HG03442 (cell line): ENCODE results near the gene TM4SF5.

Source experiments
- ATAC-seq: cut with Tn5 transposase; IDR thresholded peaks from one replicate; pipeline ENCODE4 v1.9.1; 2021; ENCODE audit warnings: mild to moderate bottlenecking, moderate library complexity; ENCODE audit not compliant: unreplicated experiment

Gene TM4SF5

GRCh38 chr17:4771519-4772234, at the start of gene TM4SF5:
Gene TM4SF5, plus strand, starts transcription at chr17:4771886. Its CDS starts 37 bp downstream, at chr17:4771923.
- ATAC-seq = no peak

DNA sequence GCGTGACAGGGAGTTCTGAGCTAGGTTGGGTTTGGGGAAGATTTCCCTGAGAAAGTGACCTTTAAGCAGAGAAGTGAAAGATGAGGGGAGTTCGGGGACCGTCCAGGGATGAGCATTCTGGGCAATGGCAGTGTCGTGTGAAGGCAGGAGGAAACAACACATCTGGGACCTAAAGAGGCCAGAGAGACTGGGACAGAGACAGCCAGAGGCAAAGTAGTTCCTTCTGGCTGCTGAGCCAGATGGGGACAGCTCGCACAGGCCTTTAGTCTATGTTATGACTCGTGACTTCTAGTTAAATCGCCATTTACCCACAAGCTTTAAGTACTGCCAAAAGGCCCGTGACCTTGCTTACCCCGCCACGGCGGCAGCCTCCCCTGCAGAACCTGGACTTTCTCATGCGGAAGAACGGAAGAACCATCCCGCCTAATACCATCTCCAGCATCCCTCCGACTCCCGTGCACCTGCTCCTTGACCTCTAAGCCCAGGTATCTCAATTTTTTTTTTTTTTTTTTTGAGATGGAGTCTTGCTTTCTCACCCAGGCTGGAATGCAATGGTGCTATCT, 48.9 kb upstream of the TM4SF5 start:
- no peak for ATAC-seq

GRCh38 chr17:4724650-4725049, 47.0 kb upstream of the TM4SF5 start:
- no peak for ATAC-seq

DNA sequence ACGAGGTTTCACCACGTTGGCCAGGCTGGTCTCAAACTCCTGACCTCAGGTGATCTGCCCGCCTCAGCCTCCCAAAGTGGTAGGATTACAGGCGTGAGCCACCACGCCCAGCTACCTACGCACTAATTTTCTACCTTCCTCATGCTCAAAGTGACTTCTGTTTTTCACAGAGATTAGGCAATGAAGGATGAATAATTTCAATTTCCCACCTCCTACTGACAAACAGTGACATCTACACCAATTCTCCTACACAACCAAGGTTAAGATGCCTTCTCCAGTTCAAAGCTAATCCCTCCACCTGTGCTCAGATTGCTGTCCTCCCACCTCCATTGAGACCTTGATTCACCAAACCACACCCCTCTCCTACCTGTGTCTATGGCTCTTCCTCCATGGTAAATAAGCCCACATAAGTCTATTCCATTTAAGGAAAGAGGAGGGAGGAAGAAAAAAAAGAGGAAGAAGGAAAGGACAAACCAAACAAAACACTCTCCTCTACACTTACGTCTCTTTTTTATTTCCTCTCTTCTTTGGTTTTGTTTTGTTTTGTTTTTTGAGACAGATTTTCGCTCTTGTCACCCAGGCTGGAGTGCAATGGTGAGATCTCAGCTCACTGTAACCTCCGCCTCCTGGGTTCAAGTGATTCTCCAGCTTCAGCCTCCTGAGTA, 45.9 kb upstream of the TM4SF5 start:
- ATAC-seq = no peak

- no peak for ATAC-seq
Observed at GRCh38 chr17:4728124-4728523, 43.6 kb upstream of the TM4SF5 start.

GRCh38 chr17:4733073-4733531, 38.6 kb upstream of the TM4SF5 start:
- no peak for ATAC-seq

DNA sequence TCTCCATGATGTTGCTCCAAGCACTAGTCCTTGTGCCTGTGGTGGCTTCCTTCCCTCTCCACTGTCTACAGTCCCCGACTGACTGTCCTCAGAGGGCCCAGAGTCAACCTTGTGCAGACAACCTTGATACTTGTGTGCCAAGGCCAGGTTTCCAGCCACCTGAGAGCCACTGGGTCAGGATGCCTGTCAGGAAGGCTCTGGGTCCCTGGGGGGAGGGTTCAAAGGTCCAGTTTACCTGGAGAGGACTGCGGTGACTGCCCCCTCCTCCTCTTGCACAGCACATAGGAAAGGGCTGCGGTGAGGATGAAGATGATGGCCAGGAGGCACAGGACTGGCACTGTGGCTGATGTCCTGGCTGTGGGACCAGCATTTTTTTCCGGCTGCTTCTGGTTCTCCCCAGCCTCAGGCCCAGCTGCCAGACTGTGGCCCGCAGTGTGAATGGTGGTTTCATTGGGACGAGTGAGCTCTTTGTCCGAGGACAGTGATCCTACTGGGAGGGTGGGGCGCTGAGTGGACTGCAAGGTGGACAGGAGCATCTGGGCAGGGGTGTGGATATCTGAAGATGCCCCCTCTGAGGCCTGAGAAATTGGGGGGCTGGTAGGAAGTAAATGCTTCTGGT, 36.7 kb upstream of the TM4SF5 start:
- ATAC-seq = no peak

DNA sequence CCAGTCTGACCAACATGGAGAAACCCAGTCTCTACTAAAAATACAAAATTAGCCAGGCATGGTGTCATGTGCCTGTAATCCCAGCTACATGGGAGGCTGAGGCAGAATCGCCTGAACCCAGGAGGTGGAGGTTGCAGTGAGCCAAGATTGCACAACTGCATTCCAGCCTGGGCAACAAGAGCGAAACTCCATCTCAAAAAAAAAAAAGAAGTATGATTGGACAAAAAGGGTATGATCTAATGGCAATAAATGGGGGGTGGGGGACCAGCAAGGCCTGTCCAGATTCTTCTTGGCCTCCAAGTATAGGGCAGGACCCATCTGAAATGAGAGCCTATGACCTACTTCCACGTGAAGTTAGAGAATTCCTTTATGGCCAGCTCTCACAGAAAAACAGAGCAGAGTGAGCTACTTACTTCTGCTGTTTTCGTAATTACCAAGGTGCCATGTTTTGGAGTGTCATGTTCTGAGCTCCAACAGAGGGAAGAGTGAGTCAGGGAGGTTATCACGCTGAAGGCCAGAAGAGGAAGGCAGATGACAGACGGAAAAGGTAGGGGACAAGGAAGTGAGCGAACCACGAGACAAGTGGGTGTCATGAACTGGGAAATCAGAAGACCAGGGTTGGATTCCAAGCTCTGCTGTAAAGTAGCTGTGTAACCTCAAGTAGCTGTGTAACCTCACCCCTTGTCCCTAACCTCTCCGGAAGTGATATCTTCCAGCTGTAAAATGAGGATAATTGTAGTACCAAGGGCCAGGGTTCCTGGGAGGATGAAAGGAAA, 35.6 kb upstream of the TM4SF5 start:
- no peak for ATAC-seq

DNA sequence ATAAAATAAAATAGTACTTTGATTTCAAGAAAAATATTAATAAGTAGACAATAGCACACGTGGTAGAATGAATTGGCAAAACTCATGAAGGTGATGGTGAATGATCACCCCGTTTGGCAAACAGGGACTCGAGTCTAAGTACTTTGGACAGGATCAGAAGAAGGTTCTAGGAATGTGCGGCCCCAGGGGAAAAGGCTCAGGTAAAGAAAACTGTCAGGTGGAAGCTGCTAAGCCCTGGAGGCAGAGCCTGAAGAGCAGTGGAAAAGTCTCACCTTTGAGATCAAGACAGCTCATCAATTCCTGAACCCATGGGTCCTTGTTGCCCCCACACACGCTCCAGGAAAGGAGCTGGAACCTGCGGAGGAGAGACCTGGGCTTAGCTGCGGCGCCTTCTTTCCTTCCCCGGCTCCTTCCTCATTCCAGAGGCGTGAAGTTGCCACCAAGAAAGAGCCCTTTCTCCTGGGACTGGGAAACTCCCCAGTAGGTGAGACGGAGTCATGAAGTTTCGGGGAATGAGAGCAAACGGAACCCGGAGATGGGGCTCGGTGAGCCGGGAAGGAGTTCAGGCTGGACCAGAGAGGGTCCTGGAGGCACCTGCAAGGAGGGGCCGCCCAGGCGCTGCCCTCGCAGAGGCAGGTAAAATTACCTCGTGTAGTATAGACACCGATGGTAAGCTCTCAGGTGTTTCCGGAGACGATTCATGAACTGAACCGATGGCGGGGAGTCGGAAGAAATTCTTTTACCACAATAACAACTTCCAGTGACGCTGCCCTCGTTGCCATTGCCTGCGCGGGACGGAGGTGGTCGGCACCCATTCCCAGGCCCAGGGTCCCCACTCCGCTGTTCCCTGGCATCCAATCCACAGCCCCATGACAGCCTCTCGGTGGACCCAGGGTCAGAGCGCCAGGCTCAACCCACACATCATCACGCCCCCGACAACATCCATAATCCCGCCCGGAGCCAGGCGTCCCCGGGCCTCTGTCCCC, 33.3 kb upstream of the TM4SF5 start:
- no peak for ATAC-seq

DNA sequence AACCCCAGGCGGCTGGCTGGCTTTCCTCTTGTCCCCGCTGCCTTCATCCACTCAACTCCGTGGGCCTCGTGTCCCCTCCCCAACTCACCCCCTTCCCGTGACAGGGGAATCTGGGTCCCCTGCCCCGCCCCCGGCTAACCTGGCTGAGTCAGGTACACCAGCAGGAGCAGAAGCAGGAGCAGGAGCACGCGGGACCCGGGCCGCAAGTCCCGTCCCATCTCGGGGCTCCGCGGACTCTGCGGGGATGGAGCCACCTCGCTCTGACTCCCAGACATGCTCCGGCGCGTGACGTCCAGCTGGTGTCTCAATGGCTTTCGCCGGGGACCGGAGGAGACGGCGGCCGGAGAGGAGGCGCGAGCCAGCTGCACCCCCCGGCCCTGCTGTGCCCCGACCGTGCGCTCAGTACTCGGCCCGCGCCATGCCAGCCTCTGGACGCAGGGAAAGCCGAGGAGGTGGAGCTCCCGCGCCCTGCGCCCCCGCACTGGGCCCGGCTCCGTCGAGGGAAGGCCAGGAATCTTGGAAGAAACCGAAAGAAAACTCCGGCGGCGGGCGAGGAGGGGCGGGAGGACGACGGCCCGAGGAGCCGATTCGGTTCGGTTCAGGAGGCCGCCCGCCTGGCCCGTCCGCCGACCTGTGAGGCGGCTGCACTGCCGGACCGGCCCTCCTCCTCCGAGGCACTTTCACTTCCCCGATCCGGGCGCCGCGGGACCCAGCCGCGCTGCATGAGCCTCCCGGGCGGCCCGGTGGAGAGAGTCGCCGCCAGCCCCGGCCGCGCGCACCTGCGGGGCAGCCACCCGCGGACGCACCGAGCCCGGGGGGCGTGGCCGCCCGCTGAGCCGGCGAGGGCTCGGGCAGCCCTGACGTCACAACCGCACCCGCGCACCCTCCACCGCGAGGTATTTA, 32.3 kb upstream of the TM4SF5 start, which contains the start of the genes CXCL16 and ZMYND15:
Gene CXCL16, minus strand, starts transcription at position 807 of the 903 bp plus-strand sequence. Its CDS starts 589 bp downstream, at position 218.
Gene ZMYND15, plus strand, starts transcription at position 712 of the 903 bp plus-strand sequence. CDS start 716 bp downstream, outside the sequence.
- peak; percentile 49 for ATAC-seq

- no peak for ATAC-seq
Observed at GRCh38 chr17:4740025-4740351, 31.7 kb upstream of the TM4SF5 start.

DNA sequence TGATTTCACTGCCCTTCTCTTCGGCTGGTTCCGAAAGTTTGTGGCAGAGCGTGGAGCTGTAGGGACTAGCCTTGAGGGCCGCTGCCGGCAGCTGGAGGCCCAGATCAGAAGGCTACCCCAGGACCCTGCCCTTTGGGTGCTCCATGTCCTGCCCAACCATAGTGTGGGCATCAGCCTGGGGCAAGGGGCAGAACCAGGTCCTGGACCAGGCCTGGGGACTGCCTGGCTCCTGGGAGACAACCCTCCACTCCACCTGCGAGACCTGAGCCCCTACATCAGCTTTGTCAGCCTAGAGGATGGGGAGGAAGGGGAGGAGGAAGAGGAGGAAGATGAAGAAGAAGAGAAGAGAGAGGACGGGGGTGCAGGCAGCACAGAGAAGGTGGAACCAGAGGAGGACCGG, 31.1 kb upstream of the TM4SF5 start:
- ATAC-seq = no peak

DNA sequence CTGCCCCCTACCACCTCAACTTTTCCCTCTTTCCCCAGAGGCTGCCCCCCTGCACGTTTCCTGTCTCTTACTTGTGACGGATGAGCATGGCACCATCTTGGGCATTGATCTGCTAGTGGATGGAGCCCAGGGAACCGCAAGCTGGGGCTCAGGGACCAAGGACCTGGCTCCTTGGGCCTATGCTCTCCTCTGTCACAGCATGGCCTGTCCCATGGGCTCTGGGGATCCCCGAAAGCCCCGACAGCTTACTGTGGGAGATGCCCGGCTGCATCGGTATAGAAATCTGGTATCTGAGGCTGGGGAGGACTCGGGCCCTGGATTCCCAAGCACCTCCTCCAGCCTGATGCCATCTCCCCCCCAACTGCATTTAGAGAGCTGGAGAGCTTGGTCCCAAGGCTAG, 30.1 kb upstream of the TM4SF5 start:
- ATAC-seq = no peak

GRCh38 chr17:4742133-4742532, 29.6 kb upstream of the TM4SF5 start:
- ATAC-seq = no peak

DNA sequence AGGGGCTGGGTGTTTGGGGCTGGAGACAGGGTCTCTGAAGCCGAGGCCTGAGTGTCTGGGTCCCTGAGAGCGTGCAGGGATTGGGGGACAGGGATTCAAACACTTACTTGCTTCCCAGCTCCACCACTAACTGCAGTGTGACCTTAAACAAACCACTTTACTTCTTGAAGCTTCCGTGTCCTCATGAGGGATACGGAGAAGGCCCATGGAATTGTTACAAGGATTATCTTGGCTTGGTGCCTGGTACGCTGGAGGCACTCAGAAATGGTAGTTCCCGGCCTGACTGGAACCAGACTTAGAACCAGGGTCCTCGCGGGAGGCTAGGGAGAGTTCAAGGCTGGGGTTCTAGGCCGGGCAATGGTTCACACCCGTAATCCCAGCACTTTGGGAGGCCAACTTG, 29.1 kb upstream of the TM4SF5 start:
- ATAC-seq = no peak

GRCh38 chr17:4743216-4743615, 28.5 kb upstream of the TM4SF5 start:
- no peak for ATAC-seq

DNA sequence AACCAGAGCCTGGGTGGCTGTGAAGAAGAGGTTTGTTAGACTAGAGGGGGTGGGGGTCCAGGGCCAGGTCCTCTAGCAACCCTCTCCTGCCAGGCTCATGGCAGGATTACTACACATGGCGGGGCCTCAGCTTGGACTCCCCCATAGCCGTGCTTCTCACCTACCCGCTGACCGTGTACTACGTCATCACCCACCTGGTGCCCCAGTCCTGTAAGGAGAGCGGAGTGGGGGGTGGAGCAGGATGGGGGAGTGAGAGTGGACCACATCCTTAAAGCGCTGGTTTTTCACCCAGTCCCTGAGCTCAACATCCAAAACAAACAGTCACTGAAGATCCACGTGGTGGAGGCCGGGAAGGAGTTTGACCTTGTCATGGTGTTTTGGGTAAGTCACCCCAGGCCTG, 27.8 kb upstream of the TM4SF5 start:
- ATAC-seq = no peak
